ENCODE data around the gene ATXN8OS. TPM values are rescaled to one million over a fixed set of nuclear protein-coding genes. Genes with fewer than 3 reads are reported as not detected.
"Not testable (repeated sequence)": the region's sequence is repeated elsewhere in the genome, so short reads cannot be mapped to it uniquely, and the experiment has no call there.

ATXN8OS gene
- total RNA-seq, 2 donors from 2014 or later: not detected

GRCh38 chr13:70117338-70117905 is 9.8 kb downstream of the ATXN8OS start:
- H3K27me3 Mint-ChIP-seq (ENCODE audit: insufficient read depth): no peaks in the 10 kb centered on the region
- H3K36me3 Mint-ChIP-seq (ENCODE audit: low read depth): no peaks in the 10 kb centered on the region
- no peak overlapping the region for H3K27ac Mint-ChIP-seq
- Histone ChIP-seq H3K27me3 (ENCODE audit: control insufficient read depth, insufficient read depth, low read length, poor library complexity, severe bottlenecking) (no peaks in the 10 kb centered on the region), H3K9ac (ENCODE audit: extremely low read depth, low read length, poor library complexity, severe bottlenecking) (no peak overlapping the region), H3K4me3 (ENCODE audit: low read length) (no peak overlapping the region), H3K9me3 (ENCODE audit: control insufficient read depth, low read length) (no peaks in the 10 kb centered on the region), H3K27ac (ENCODE audit: low read depth, low read length) (no peak overlapping the region), H3K36me3 (ENCODE audit: control insufficient read depth, insufficient read depth, low read length) (no peaks in the 10 kb centered on the region), H3K4me1 (ENCODE audit: control insufficient read depth, insufficient read depth, low read length) (no peaks in the 10 kb centered on the region)
- no peak for DNase-seq
- 91 to 94% methylated on average over 1 to 2 of the region's 2 CpGs for WGBS, 2 experiments (ENCODE audit: insufficient coverage in 1 of 2, insufficient read length in 1 of 2)
- no peaks in the 10 kb centered on the region for H3K9me3 Mint-ChIP-seq
- H3K4me1 Mint-ChIP-seq: peaks cover 7% of the 10 kb centered on the region
- no peak for TF ChIP-seq CTCF (conservative IDR thresholded peaks at IDR 0.05)
- H3K4me3 Mint-ChIP-seq: no peak overlapping the region

GRCh38 chr13:70125693-70126092 is 18.1 kb downstream of the ATXN8OS start:
- Mint-ChIP-seq H3K4me1 (peaks cover 5% of the 10 kb centered on the region), H3K27me3 (ENCODE audit: insufficient read depth) (no peaks in the 10 kb centered on the region), H3K9me3 (no peaks in the 10 kb centered on the region), H3K27ac (no peak overlapping the region), H3K4me3 (no peak overlapping the region), H3K36me3 (ENCODE audit: low read depth) (no peaks in the 10 kb centered on the region)
- peak; percentile 54 for DNase-seq
- H3K4me3 ChIP-seq (ENCODE audit: low read length): no peak overlapping the region
- H3K36me3 ChIP-seq (ENCODE audit: control insufficient read depth, insufficient read depth, low read length): no peaks in the 10 kb centered on the region
- H3K27ac ChIP-seq (ENCODE audit: low read depth, low read length): no peak overlapping the region
- no peaks in the 10 kb centered on the region for H3K27me3 ChIP-seq (ENCODE audit: control insufficient read depth, insufficient read depth, low read length, poor library complexity, severe bottlenecking)
- no peaks in the 10 kb centered on the region for H3K9me3 ChIP-seq (ENCODE audit: control insufficient read depth, low read length)
- H3K9ac ChIP-seq (ENCODE audit: extremely low read depth, low read length, poor library complexity, severe bottlenecking): no peak overlapping the region
- TF ChIP-seq CTCF (conservative IDR thresholded peaks at IDR 0.05): peak; percentile 27
- WGBS, 2 experiments (ENCODE audit: insufficient coverage in 1 of 2, insufficient read length in 1 of 2): 84% methylated on average over 5 of the region's 5 CpGs; no CpG with 5 or more reads in 1 of the 2 experiments
- H3K4me1 ChIP-seq (ENCODE audit: control insufficient read depth, insufficient read depth, low read length): no peaks in the 10 kb centered on the region

GRCh38 chr13:70128098-70128497 is 20.5 kb downstream of the ATXN8OS start:
- no peaks in the 10 kb centered on the region for H3K36me3 ChIP-seq (ENCODE audit: control insufficient read depth, insufficient read depth, low read length)
- H3K27me3 Mint-ChIP-seq (ENCODE audit: insufficient read depth): no peaks in the 10 kb centered on the region
- H3K4me3 ChIP-seq (ENCODE audit: low read length): no peak overlapping the region
- no peak for DNase-seq
- no peak overlapping the region for H3K4me3 Mint-ChIP-seq
- 93% methylated on average over 2 of the region's 2 CpGs; no CpG with 5 or more reads in 1 of the 2 experiments for WGBS, 2 experiments (ENCODE audit: insufficient coverage in 1 of 2, insufficient read length in 1 of 2)
- no peaks in the 10 kb centered on the region for H3K9me3 ChIP-seq (ENCODE audit: control insufficient read depth, low read length)
- no peak overlapping the region for H3K27ac Mint-ChIP-seq
- H3K9me3 Mint-ChIP-seq: no peaks in the 10 kb centered on the region
- H3K4me1 ChIP-seq (ENCODE audit: control insufficient read depth, insufficient read depth, low read length): no peaks in the 10 kb centered on the region
- H3K27ac ChIP-seq (ENCODE audit: low read depth, low read length): no peak overlapping the region
- H3K9ac ChIP-seq (ENCODE audit: extremely low read depth, low read length, poor library complexity, severe bottlenecking): no peak overlapping the region
- TF ChIP-seq CTCF (conservative IDR thresholded peaks at IDR 0.05): no peak
- H3K27me3 ChIP-seq (ENCODE audit: control insufficient read depth, insufficient read depth, low read length, poor library complexity, severe bottlenecking): no peaks in the 10 kb centered on the region
- H3K36me3 Mint-ChIP-seq (ENCODE audit: low read depth): no peaks in the 10 kb centered on the region
- H3K4me1 Mint-ChIP-seq: peaks cover 5% of the 10 kb centered on the region

GRCh38 chr13:70142658-70143057 is 35.0 kb downstream of the ATXN8OS start:
- not testable (repeated sequence) for H3K9me3 Mint-ChIP-seq; H3K4me1 Mint-ChIP-seq; H3K27me3 ChIP-seq (ENCODE audit: control insufficient read depth, insufficient read depth, low read length, poor library complexity, severe bottlenecking); H3K27ac ChIP-seq (ENCODE audit: low read depth, low read length); H3K4me1 ChIP-seq (ENCODE audit: control insufficient read depth, insufficient read depth, low read length); H3K27me3 Mint-ChIP-seq (ENCODE audit: insufficient read depth); DNase-seq; H3K27ac Mint-ChIP-seq; H3K36me3 Mint-ChIP-seq (ENCODE audit: low read depth); H3K9me3 ChIP-seq (ENCODE audit: control insufficient read depth, low read length); H3K4me3 Mint-ChIP-seq; H3K4me3 ChIP-seq (ENCODE audit: low read length); H3K36me3 ChIP-seq (ENCODE audit: control insufficient read depth, insufficient read depth, low read length); H3K9ac ChIP-seq (ENCODE audit: extremely low read depth, low read length, poor library complexity, severe bottlenecking)
- 91 to 95% methylated on average over 9 to 12 of the region's 12 CpGs for WGBS, 2 experiments (ENCODE audit: insufficient coverage in 1 of 2, insufficient read length in 1 of 2)
